Coronary artery (tissue), 2 donors: ENCODE data around the gene CRB3.
"Not testable (repeated sequence)": the region's sequence is repeated elsewhere in the genome, so short reads cannot be mapped to it uniquely, and the experiment has no call there.

Source experiments
- DNase-seq: peaks from one replicate; pipeline ENCODE4 v3.0.0-alpha.2; 2017; ENCODE audit warnings: low spot score
- H3K27ac ChIP-seq, 2 donors: fragments of 200-600 bp; sonication (generic); one replicate each; pipeline ENCODE4 v1.5.1; 2016 to 2019
- H3K4me3 ChIP-seq: fragments of 200-600 bp; sonication (generic); 2 replicates; pipeline ENCODE4 v1.5.1; 2016; ENCODE audit warnings: mild to moderate bottlenecking, moderate library complexity
- CTCF ChIP-seq: fragments of 200-600 bp; sonication (generic); IDR thresholded peaks from one replicate; pipeline ENCODE4 v1.5.1; 2019; ENCODE audit warnings: antibody characterized with exemption

Gene CRB3

GRCh38 chr19:6503407-6504201 lies 39.5 kb downstream of the CRB3 start:
- Histone ChIP-seq H3K4me3 (no peak overlapping the region), H3K27ac (no peak overlapping the region)
- no peak for DNase-seq
- no peak for TF ChIP-seq CTCF

GRCh38 chr19:6508028-6508771 lies 44.1 kb downstream of the CRB3 start:
- not testable (repeated sequence) for DNase-seq, H3K4me3 ChIP-seq, H3K27ac ChIP-seq

DNA sequence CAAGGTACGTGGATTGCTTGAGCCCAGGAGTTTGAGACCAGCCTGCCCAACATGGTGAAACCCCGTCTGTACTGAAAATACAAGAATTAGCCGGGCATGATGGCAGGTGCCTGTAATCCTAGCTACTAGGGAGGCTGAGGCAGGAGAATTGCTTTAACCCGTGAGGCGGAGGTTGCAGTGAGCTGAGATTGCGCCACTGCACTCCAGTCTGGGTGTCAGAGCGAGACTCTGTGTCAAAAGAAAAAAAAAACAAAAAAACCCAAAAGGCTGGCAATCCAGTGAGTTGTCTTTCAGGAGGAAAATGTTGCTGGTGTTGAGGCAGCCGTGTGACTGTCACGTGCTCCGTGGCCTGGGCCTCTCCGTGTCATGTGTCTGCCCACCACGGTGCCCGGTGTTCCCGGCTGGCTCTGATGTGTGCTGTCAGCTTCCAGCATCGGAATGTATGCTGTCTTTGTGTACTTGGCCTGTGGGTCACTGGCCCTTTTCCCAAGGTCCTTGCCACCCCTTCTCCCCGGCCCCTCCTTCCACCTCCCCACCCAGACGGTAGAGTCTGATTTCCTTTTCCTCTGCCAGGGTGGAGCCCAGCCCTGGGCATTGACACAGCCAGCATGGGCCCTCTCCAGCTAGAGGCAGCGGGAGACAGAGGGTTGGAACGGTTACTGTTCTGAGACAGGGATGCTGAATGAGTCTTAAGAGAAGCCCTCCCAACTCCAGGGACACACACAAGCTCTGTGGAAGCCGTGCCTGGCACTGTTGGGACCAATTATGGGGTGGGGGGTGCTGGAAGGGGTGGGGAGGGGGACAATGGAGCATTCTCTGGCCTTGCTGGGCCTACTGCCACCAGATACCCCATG lies 45.3 kb downstream of the CRB3 start:
- Histone ChIP-seq H3K4me3 (no peak overlapping the region), H3K27ac (peak overlapping the region in 1 of 2 donors; percentile 32)
- DNase-seq, result no peak
- TF ChIP-seq CTCF, result no peak

DNA sequence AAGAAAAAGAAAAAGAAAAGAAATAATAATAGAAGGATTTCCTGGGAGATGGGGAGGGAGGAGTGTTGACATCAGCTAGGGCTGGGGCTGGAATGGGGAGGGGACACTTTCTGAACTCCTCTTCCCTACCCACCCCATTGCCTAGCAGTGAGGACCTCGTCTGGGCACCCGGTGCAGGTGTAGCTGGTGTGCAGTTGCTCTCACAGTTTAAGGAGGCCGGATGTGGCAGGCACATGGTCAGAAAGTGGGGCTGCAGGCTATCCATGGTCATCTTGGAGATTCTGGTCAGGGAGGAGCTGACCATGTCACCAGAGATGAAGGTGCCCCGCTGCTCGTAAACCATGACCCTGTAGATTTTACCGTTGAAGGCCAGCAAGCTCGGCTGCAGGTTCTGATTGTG lies 46.5 kb downstream of the CRB3 start:
- H3K4me3 ChIP-seq, result no peak overlapping the region
- TF ChIP-seq CTCF, result no peak
- DNase-seq, result no peak
- H3K27ac ChIP-seq, result no peak overlapping the region

GRCh38 chr19:6514089-6514488 lies 50.0 kb downstream of the CRB3 start:
- H3K27ac ChIP-seq, result no peak overlapping the region

DNA sequence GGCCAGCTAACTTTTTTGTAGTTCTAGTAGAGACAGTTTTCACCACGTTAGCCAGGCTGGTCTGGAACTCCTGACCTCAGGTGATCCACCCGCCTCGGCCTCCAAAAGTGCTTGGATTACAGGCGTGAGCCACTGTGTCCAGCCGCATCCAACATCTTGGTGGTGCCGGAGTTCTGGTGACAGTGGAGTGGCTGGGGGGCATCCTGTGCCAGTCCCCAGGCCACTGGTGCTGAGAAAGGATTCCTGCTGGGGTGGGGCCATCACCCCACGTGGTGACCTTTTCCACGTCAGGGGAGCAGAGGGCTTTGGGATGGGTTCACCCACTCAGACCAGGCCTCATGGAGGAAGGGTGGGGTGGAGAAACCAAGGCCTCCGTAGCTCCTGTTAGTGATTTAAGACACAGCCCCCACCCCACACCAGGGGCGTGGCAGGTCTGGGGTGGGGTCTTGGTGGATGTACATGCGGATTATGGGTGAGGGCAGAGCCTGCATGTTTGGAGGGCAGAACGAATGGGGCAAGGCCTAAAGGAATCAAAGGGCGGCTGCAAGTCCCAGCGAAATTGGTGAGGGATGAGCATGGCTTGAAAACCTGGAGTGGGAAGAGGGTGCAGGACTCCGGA lies 51.0 kb downstream of the CRB3 start:
- DNase-seq, result no peak
- TF ChIP-seq CTCF, result no peak
- Histone ChIP-seq H3K4me3 (no peak overlapping the region), H3K27ac (no peak overlapping the region)

More at GRCh38 chr19:6514089-6514488, 50.0 kb downstream of the CRB3 start:
- no peak for TF ChIP-seq CTCF
- no peak overlapping the region for H3K4me3 ChIP-seq
- DNase-seq, result no peak
